ENCODE data around the gene CHD6.
"Not testable (repeated sequence)": the region's sequence is repeated elsewhere in the genome, so short reads cannot be mapped to it uniquely, and the experiment has no call there.

CHD6 gene

GRCh38 chr20:41551011-41551705 is 67.0 kb downstream of the CHD6 start:
- DNase-seq (ENCODE audit: low read depth in 1 of 2, low spot score in 1 of 2), result no peak

DNA sequence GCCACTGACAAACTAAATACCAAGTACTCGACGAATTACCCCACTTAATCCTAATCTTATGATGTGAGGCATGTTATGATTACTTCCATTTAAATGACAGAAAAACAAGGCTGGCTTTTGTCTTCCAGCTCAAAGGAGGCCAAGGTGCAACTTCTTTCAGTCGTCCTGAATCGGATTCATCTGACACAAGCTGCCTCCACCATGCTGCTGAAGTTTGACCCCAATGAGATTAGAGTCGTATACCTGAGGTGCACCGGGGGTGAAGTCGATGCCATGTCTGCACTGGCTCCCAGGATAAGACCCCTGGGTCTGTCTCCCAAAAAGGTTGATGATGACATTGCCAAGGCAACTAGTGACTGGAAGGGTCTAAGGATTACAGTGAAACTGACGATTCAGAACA is 71.0 kb downstream of the CHD6 start:
- no peak for DNase-seq (ENCODE audit: low read depth in 1 of 2, low spot score in 1 of 2)

DNA sequence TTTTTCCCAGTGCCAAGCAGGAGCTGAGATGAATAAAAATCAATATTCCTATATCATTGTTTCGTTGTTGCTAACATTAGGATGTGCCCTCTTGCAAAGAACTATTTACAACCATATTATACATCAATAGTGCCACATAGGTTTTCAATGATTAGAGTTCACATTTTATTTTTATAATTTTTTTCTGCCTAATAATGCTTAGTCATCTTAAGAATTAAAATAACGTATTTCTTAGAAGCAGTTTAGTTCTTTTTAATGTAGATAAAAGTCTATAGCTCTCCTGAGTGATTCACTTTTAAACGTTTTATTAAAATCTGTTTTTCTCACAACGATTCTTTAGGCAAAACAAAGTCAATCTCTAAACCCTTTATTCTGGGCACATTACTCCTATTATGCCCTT is 71.6 kb downstream of the CHD6 start:
- no peak for DNase-seq (ENCODE audit: low read depth in 1 of 2, low spot score in 1 of 2)

- DNase-seq (ENCODE audit: low read depth in 1 of 2, low spot score in 1 of 2), result no peak
Measured at GRCh38 chr20:41544472-41544871, 73.7 kb downstream of the CHD6 start.

- DNase-seq (ENCODE audit: low read depth in 1 of 2, low spot score in 1 of 2), result no peak
Measured at GRCh38 chr20:41540918-41541317, 77.3 kb downstream of the CHD6 start.

DNA sequence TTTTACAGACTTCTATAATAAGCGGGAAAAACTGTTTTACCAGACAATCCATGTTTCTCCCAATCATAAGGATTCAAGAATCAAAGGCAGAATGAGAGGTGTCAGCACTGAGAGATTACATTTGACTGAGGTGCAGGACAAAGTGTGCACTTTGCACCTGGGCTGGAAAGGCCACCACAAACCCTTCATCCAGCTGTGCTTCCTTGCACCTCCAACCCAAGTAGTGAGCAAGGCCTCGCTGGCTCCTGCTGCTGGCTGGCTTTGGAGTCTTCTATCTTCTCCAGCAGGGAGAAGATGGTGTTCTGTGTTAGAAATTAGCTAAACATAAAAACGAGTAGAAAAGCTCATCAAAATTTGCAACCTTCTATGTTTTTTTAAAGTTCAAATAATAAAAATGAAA is 77.7 kb downstream of the CHD6 start:
- DNase-seq (ENCODE audit: low read depth in 1 of 2, low spot score in 1 of 2), result no peak

DNA sequence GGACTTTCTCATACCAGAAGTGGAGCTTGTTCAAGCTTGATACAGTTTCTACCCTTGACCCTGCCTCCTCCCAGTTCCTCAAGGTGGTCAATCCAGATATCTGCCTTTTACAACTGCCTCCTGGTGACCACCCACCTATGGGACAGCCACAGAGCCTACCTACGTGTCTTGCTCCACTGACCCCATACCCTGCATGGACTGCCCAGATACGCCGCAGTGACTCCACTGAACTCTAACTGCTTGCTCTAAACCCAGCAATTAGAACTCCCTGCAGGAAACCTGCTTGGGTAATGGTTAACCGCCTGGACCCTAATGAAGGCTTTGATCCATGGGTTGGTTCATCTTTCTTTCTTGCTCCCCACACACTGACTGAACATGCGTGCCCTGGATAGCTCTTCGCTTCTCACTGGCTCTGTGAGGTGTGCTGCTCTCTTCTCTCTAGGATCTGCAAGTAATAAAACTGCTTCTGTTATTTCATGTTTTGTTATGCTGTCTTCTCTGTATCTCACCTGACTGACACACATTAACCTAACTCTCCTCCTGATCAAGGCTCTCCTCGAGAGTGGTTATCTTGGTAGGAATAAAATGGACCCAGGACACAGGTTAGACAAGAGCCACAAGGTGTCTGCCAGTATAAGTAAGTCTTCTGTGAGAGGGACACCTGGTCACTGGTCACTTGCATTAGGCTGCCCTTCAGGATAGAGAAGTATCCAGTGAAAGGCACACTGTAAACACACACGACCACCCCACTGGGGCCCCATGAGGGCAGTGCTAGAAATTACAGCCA is 79.2 kb downstream of the CHD6 start:
- no peak for DNase-seq (ENCODE audit: low read depth in 1 of 2, low spot score in 1 of 2)

DNA sequence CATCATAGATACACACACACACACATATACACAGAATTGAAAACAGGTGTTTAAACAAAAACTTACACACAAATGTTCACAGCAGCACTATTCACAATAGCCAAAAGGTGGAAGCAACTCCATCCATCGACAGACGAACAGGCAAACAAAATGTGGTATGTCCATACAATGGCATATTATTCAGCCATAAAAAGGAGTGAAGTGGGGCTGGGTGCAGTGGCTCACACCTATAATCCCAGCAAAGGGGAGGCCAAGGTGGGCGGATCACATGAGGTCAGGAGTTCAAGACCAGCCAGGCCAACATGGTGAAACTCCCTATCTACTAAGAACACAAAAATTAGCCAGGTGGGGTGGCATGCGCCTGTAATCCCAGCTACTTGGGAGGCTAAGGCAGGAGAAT is 80.3 kb downstream of the CHD6 start:
- DNase-seq (ENCODE audit: low read depth in 1 of 2, low spot score in 1 of 2), result no peak

- not testable (repeated sequence) for DNase-seq (ENCODE audit: low read depth in 1 of 2, low spot score in 1 of 2)
Measured at GRCh38 chr20:41535551-41535950, 82.6 kb downstream of the CHD6 start.

GRCh38 chr20:41534842-41535241 is 83.3 kb downstream of the CHD6 start:
- no peak for DNase-seq (ENCODE audit: low read depth in 1 of 2, low spot score in 1 of 2)

- no peak for DNase-seq (ENCODE audit: low read depth in 1 of 2, low spot score in 1 of 2)
Measured at GRCh38 chr20:41534170-41534569, 84.0 kb downstream of the CHD6 start.

GRCh38 chr20:41533537-41534136 is 84.5 kb downstream of the CHD6 start:
- DNase-seq (ENCODE audit: low read depth in 1 of 2, low spot score in 1 of 2), result no peak

DNA sequence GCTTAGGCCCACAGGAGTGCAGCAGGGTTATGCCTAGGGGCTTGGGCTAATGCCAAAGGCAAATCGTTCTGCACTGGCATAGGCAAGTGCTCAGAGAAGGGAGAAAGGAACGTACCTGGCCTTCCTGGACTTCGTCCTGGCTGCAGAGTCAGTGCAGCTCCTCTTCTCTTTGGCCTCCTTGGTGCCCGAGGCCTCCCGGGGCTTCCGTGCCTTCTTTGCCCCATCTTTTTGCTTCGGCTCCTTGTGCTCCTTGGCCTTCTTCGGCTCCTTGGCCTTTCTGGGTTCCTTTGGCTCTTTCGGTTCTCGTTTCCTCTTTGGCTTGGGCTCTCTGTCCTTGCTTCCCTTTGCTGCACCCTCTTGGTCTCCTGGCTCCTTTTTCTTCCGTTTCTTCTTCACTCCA is 85.2 kb downstream of the CHD6 start:
- DNase-seq (ENCODE audit: low read depth in 1 of 2, low spot score in 1 of 2), result no peak

- DNase-seq (ENCODE audit: low read depth in 1 of 2, low spot score in 1 of 2), result no peak
Measured at GRCh38 chr20:41531518-41532275, 86.5 kb downstream of the CHD6 start.

- DNase-seq (ENCODE audit: low read depth in 1 of 2, low spot score in 1 of 2), result no peak
Measured at GRCh38 chr20:41530923-41531322, 87.3 kb downstream of the CHD6 start.

DNA sequence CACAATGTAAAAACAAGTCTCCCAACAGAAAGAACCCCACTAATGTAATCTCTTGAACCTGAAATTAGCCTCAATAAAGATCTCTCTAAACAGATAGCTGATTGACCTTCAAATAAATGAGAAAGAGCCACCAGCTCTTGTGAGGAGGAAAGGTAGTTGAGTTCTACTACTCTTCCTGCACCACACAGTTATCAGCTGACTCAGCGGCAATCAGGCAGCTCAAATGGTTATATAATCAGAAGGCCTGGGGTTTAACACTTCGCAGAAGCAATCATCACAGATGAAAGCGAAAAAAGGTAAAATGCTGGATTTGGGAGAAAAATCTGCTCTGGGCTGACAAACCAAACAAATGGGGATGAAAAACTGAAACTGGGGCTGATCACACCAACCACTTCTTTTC is 91.8 kb downstream of the CHD6 start:
- no peak for DNase-seq (ENCODE audit: low read depth in 1 of 2, low spot score in 1 of 2)

GRCh38 chr20:41524980-41525613 is 93.1 kb downstream of the CHD6 start:
- DNase-seq (ENCODE audit: low read depth in 1 of 2, low spot score in 1 of 2), result no peak

- no peak for DNase-seq (ENCODE audit: low read depth in 1 of 2, low spot score in 1 of 2)
Measured at GRCh38 chr20:41523857-41524256, 94.3 kb downstream of the CHD6 start.

- DNase-seq (ENCODE audit: low read depth in 1 of 2, low spot score in 1 of 2), result no peak
Measured at GRCh38 chr20:41513829-41514228, 104.3 kb downstream of the CHD6 start.

- DNase-seq (ENCODE audit: low read depth in 1 of 2, low spot score in 1 of 2), result no peak
Measured at GRCh38 chr20:41512624-41513023, 105.6 kb downstream of the CHD6 start.

DNA sequence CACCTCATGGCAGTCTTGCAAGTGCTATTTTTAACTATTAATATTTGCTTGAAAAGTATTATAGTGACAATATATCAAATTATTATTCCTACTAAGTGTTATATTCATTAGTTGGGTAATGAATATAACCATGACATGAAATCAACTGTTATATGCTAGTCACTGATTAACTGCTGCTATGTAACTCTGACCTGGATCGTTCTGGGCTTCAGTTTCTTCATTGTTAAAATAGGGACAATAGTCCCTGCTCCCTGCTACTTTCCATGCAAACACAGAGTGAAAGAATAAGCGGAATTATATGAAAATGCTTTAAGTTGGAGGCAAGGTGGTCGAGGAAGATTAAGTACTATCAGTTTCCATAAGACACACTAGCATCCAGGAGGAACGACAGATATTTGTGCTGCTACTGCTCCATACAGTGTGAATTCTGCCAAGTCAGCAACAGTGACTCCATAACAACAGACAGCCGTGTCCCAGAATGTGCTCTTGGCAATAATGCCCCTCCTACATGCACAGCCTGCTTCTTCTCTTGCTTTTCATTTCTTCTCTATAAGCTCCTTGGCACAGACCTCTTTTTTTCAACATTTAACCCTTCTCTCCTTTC is 107.2 kb downstream of the CHD6 start:
- DNase-seq (ENCODE audit: low read depth in 1 of 2, low spot score in 1 of 2), result no peak

Data from activated T-helper 1 cell treated with anti-CD3 and anti-CD28 coated beads, Interleukin-2, amount 50 U/mL, for 16 hours (primary cell).